Endothelial cell of umbilical vein (primary cell): ENCODE measurements around the gene C11orf58.

Source experiments
- EZH2 ChIP-seq: IDR thresholded peaks from 2 replicates; pipeline ENCODE4 v1.6.1; 2012; ENCODE audit warnings: borderline replicate concordance, low read depth, mild to moderate bottlenecking, moderate library complexity, low read length, inconsistent platforms; ENCODE audit not compliant: severe bottlenecking
- FOS ChIP-seq: IDR thresholded peaks from 2 replicates; pipeline ENCODE4 v1.6.1; 2011; ENCODE audit warnings: mild to moderate bottlenecking, low read length, moderate library complexity, borderline replicate concordance; ENCODE audit not compliant: insufficient read depth
- GATA2 ChIP-seq: IDR thresholded peaks from 2 replicates; pipeline ENCODE4 v1.7.0; 2011; ENCODE audit warnings: low read depth, mild to moderate bottlenecking, moderate library complexity, mixed read lengths, low read length; ENCODE audit not compliant: insufficient read length, insufficient read depth
- JUN ChIP-seq: IDR thresholded peaks from 2 replicates; pipeline ENCODE4 v1.6.1; 2011; ENCODE audit warnings: borderline replicate concordance, low read depth; ENCODE audit not compliant: insufficient read length, insufficient read depth
- POLR2A ChIP-seq: IDR thresholded peaks from 2 replicates; pipeline ENCODE4 v1.6.1; 2012; ENCODE audit warnings: low read depth, mild to moderate bottlenecking, control low read depth, low read length
- POLR2AphosphoS5 ChIP-seq: IDR thresholded peaks from 2 replicates; pipeline ENCODE4 v1.6.1; 2012; ENCODE audit warnings: low read depth, mild to moderate bottlenecking, control low read depth, low read length, moderate library complexity; ENCODE audit not compliant: insufficient read depth
- TF ChIP-seq, protein P1 (sequence below), 2 donors: IDR thresholded peaks; 1 replicate in 1 of 2; 2 replicates in 1 of 2; pipeline ENCODE4 v1.5.1; 2011; ENCODE audit warnings: low read length in 2 of 2, mild to moderate bottlenecking in 2 of 2, moderate library complexity in 2 of 2, control low read depth in 1 of 2, inconsistent platforms in 1 of 2, low read depth in 1 of 2; ENCODE audit not compliant: insufficient read depth in 1 of 2; ENCODE audit errors: extremely low read depth in 1 of 2

GRCh38 chr11:16780146-16780545, 41.7 kb downstream of the C11orf58 start:
- TF ChIP-seq POLR2AphosphoS5 (no peak), POLR2A (no peak), EZH2 (no peak), GATA2 (no peak), FOS (no peak), JUN (no peak)
- TF ChIP-seq, protein P1, sequence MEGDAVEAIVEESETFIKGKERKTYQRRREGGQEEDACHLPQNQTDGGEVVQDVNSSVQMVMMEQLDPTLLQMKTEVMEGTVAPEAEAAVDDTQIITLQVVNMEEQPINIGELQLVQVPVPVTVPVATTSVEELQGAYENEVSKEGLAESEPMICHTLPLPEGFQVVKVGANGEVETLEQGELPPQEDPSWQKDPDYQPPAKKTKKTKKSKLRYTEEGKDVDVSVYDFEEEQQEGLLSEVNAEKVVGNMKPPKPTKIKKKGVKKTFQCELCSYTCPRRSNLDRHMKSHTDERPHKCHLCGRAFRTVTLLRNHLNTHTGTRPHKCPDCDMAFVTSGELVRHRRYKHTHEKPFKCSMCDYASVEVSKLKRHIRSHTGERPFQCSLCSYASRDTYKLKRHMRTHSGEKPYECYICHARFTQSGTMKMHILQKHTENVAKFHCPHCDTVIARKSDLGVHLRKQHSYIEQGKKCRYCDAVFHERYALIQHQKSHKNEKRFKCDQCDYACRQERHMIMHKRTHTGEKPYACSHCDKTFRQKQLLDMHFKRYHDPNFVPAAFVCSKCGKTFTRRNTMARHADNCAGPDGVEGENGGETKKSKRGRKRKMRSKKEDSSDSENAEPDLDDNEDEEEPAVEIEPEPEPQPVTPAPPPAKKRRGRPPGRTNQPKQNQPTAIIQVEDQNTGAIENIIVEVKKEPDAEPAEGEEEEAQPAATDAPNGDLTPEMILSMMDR (IDR thresholded peaks at IDR 0.05; ENCODE audit: extremely low read depth in 1 of 2, insufficient read depth in 1 of 2, low read depth in 1 of 2, low read length in 2 of 2) = no peak
